GM08714 (cell line): ENCODE results near the gene CFP.

Experiments used
- H3K4me3 ChIP-seq: fragments of 200-500 bp; sonication (Bioruptor generic); 2 replicates; pipeline ENCODE4 v1.5.1; 2014; ENCODE audit warnings: mild to moderate bottlenecking, low read length, inconsistent platforms
- ZNF274 ChIP-seq: IDR thresholded peaks from 2 replicates; pipeline ENCODE4 v1.6.1; 2012; ENCODE audit warnings: mild to moderate bottlenecking, low read depth, low read length

CFP gene

GRCh38 chrX:47578692-47579091, 51.0 kb downstream of the CFP start:
- H3K4me3 ChIP-seq = no peak overlapping the region
- no peak for TF ChIP-seq ZNF274

- TF ChIP-seq ZNF274 = no peak
- H3K4me3 ChIP-seq = no peak overlapping the region
These were observed 51.8 kb downstream of the CFP start for GRCh38 chrX:47577901-47578300.

GRCh38 chrX:47577424-47577823, 52.3 kb downstream of the CFP start:
- TF ChIP-seq ZNF274 = no peak
- H3K4me3 ChIP-seq = no peak overlapping the region

- no peak overlapping the region for H3K4me3 ChIP-seq
- no peak for TF ChIP-seq ZNF274
These were observed 53.5 kb downstream of the CFP start for GRCh38 chrX:47576021-47576898.

GRCh38 chrX:47574547-47575301, 55.0 kb downstream of the CFP start:
- no peak for TF ChIP-seq ZNF274
- H3K4me3 ChIP-seq = no peak overlapping the region

- H3K4me3 ChIP-seq = no peak overlapping the region
- no peak for TF ChIP-seq ZNF274
These were observed 55.6 kb downstream of the CFP start for GRCh38 chrX:47574076-47574546.

GRCh38 chrX:47573341-47574075, 56.2 kb downstream of the CFP start:
- no peak for TF ChIP-seq ZNF274
- no peak overlapping the region for H3K4me3 ChIP-seq
